ENCODE data around the gene IL10RA. TPM values are rescaled to one million over a fixed set of nuclear protein-coding genes. Genes with fewer than 3 reads are reported as not detected.

IL10RA gene
- total and polyA plus RNA-seq, 9 of the 15 experiments (the other 6 are each of a cell fraction or from before 2014, with no cell fraction given) = 0.17 to 17.3 (median 2.9) TPM

DNA sequence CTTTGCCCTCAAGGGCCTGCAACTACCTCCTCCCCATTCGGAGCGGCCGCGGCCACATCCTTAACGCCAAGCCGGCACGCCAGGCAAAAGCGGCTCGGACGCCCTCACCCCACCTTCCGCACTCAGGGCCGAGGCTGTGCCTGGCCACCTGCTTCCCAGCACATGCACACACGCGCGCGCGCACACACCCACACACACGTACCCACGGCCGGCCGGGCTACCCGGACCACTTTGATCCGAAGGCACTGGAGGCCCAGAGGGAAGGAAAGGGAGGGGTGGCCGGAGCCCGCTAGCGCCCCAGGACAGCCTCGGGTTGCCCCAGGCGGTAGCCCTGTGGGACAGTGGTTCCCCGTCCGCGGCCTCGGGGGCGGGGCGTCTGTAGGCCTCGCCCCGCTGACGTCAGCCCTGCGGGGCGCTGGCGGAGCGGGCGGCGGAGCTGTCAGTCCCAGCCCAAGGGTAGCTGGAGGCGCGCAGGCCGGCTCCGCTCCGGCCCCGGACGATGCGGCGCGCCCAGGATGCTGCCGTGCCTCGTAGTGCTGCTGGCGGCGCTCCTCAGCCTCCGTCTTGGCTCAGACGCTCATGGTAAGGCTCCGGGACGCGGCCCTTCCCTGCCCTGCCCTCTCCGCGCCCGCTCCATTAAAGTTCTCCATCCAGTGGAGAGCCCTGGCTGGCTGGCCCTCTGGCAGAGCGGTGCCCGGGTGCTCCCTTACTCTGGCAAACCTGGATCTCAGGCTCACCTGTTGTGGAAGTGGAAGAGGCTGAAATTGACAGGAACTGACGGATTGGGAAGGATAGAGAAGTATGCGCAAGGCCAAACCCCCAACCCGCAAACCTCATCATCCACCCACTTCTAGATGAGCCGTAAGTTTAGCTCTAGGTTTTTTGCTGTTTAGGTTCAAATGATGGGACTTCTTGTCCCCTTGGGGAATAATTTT is at the start of gene IL10RA (continued):
- TF ChIP-seq, protein P1, sequence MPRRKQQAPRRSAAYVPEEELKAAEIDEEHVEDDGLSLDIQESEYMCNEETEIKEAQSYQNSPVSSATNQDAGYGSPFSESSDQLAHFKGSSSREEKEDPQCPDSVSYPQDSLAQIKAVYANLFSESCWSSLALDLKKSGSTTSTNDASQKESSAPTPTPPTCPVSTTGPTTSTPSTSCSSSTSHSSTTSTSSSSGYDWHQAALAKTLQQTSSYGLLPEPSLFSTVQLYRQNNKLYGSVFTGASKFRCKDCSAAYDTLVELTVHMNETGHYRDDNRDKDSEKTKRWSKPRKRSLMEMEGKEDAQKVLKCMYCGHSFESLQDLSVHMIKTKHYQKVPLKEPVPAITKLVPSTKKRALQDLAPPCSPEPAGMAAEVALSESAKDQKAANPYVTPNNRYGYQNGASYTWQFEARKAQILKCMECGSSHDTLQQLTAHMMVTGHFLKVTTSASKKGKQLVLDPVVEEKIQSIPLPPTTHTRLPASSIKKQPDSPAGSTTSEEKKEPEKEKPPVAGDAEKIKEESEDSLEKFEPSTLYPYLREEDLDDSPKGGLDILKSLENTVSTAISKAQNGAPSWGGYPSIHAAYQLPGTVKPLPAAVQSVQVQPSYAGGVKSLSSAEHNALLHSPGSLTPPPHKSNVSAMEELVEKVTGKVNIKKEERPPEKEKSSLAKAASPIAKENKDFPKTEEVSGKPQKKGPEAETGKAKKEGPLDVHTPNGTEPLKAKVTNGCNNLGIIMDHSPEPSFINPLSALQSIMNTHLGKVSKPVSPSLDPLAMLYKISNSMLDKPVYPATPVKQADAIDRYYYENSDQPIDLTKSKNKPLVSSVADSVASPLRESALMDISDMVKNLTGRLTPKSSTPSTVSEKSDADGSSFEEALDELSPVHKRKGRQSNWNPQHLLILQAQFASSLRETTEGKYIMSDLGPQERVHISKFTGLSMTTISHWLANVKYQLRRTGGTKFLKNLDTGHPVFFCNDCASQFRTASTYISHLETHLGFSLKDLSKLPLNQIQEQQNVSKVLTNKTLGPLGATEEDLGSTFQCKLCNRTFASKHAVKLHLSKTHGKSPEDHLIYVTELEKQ (CRISPR knock-in tag; IDR thresholded peaks at IDR 0.05) = no peak
- TF ChIP-seq, protein P2, sequence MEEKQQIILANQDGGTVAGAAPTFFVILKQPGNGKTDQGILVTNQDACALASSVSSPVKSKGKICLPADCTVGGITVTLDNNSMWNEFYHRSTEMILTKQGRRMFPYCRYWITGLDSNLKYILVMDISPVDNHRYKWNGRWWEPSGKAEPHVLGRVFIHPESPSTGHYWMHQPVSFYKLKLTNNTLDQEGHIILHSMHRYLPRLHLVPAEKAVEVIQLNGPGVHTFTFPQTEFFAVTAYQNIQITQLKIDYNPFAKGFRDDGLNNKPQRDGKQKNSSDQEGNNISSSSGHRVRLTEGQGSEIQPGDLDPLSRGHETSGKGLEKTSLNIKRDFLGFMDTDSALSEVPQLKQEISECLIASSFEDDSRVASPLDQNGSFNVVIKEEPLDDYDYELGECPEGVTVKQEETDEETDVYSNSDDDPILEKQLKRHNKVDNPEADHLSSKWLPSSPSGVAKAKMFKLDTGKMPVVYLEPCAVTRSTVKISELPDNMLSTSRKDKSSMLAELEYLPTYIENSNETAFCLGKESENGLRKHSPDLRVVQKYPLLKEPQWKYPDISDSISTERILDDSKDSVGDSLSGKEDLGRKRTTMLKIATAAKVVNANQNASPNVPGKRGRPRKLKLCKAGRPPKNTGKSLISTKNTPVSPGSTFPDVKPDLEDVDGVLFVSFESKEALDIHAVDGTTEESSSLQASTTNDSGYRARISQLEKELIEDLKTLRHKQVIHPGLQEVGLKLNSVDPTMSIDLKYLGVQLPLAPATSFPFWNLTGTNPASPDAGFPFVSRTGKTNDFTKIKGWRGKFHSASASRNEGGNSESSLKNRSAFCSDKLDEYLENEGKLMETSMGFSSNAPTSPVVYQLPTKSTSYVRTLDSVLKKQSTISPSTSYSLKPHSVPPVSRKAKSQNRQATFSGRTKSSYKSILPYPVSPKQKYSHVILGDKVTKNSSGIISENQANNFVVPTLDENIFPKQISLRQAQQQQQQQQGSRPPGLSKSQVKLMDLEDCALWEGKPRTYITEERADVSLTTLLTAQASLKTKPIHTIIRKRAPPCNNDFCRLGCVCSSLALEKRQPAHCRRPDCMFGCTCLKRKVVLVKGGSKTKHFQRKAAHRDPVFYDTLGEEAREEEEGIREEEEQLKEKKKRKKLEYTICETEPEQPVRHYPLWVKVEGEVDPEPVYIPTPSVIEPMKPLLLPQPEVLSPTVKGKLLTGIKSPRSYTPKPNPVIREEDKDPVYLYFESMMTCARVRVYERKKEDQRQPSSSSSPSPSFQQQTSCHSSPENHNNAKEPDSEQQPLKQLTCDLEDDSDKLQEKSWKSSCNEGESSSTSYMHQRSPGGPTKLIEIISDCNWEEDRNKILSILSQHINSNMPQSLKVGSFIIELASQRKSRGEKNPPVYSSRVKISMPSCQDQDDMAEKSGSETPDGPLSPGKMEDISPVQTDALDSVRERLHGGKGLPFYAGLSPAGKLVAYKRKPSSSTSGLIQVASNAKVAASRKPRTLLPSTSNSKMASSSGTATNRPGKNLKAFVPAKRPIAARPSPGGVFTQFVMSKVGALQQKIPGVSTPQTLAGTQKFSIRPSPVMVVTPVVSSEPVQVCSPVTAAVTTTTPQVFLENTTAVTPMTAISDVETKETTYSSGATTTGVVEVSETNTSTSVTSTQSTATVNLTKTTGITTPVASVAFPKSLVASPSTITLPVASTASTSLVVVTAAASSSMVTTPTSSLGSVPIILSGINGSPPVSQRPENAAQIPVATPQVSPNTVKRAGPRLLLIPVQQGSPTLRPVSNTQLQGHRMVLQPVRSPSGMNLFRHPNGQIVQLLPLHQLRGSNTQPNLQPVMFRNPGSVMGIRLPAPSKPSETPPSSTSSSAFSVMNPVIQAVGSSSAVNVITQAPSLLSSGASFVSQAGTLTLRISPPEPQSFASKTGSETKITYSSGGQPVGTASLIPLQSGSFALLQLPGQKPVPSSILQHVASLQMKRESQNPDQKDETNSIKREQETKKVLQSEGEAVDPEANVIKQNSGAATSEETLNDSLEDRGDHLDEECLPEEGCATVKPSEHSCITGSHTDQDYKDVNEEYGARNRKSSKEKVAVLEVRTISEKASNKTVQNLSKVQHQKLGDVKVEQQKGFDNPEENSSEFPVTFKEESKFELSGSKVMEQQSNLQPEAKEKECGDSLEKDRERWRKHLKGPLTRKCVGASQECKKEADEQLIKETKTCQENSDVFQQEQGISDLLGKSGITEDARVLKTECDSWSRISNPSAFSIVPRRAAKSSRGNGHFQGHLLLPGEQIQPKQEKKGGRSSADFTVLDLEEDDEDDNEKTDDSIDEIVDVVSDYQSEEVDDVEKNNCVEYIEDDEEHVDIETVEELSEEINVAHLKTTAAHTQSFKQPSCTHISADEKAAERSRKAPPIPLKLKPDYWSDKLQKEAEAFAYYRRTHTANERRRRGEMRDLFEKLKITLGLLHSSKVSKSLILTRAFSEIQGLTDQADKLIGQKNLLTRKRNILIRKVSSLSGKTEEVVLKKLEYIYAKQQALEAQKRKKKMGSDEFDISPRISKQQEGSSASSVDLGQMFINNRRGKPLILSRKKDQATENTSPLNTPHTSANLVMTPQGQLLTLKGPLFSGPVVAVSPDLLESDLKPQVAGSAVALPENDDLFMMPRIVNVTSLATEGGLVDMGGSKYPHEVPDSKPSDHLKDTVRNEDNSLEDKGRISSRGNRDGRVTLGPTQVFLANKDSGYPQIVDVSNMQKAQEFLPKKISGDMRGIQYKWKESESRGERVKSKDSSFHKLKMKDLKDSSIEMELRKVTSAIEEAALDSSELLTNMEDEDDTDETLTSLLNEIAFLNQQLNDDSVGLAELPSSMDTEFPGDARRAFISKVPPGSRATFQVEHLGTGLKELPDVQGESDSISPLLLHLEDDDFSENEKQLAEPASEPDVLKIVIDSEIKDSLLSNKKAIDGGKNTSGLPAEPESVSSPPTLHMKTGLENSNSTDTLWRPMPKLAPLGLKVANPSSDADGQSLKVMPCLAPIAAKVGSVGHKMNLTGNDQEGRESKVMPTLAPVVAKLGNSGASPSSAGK (IDR thresholded peaks at IDR 0.05) = peak; percentile 100
- TF ChIP-seq CBFB (CRISPR knock-in tag; IDR thresholded peaks at IDR 0.05) = no peak
- TF ChIP-seq MAFK (IDR thresholded peaks at IDR 0.05; ENCODE audit: low read length) = no peak
- peak; percentile 99 for TF ChIP-seq FOXP1 (CRISPR knock-in tag; IDR thresholded peaks at IDR 0.05)
- no peak for TF ChIP-seq NR4A1 (CRISPR knock-in tag; IDR thresholded peaks at IDR 0.05)
- TF ChIP-seq NR4A1 (tag; IDR thresholded peaks at IDR 0.05) = peak; percentile 86; the same call in 1 of the 2 replicates
- TF ChIP-seq CBFA2T2 (conservative IDR thresholded peaks at IDR 0.05) = no peak
- TF ChIP-seq E2F3 (CRISPR knock-in tag; IDR thresholded peaks at IDR 0.05) = peak; percentile 55; the same call in 1 of the 2 replicates
- TF ChIP-seq GATAD2B (IDR thresholded peaks at IDR 0.05; ENCODE audit: borderline replicate concordance) = no peak
- TF ChIP-seq, protein P3, sequence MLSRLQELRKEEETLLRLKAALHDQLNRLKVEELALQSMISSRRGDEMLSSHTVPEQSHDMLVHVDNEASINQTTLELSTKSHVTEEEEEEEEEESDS (CRISPR knock-in tag; IDR thresholded peaks at IDR 0.05) = no peak
- no peak for TF ChIP-seq ZNF175 (CRISPR knock-in tag; IDR thresholded peaks at IDR 0.05; ENCODE audit: low read depth)
